ENCODE results near the gene BMP10. TPM values are rescaled to one million over a fixed set of nuclear protein-coding genes. Genes with fewer than 3 reads are reported as not detected.
A peak's percentile ranks its signal among the peaks of the same experiment; 100 is the strongest.

BMP10 gene
- total and polyA plus RNA-seq, 12 donors, result not detected

DNA sequence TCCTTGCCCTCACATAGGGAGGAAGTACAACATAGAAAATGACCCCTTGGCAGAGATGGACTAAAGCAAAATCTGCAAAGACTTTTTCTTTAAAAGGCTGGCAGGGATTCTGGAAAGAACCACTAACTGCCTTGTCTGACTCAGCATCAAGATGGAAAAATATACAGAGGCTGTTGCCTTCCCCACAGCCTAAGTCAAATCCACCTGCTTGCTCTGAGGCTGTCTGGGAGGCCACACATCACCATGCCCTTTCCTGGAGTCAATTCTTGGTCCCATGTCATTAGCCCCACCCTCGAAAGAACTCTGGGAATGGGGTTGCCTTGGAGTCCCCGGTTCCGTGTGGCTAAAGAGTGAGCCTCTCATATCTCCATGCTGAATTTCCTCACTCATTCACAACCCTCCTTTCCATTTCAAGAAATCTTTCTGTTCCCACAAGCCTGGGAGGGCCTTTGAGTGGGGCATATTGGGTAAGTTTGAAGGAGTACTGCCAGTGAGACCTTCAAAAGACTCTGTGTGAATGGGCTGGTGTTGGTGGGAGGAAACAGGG is 39.4 kb downstream of the BMP10 start:
- 44 to 56% (median 50%) methylated on average over 3 of the region's 3 CpGs for WGBS, 4 donors
- intact Hi-C loops (cut with DNase I), result loop anchor here in 1 of 2 donors (10.0 kb wide), 1 partner anchor 83 kb away; no protein-coding TSS in a partner anchor
- no peaks in the 10 kb centered on the region for H3K9me3 ChIP-seq (replicated peaks in 1 of 3)
- no peaks in the 10 kb centered on the region for H3K27me3 ChIP-seq
- no peak overlapping the region for H3K4me3 ChIP-seq
- DNase-seq, result peak in 2 of 7 donors; percentile 30 to 65
- peaks cover 37 to 50% of the 10 kb centered on the region in 2 donors for H3K4me1 ChIP-seq (replicated peaks in 1 of 2)
- peak overlapping the region; percentile 28 to 95 (median 83) for H3K27ac ChIP-seq
- H3K36me3 ChIP-seq (replicated peaks in 1 of 2), result no peaks in the 10 kb centered on the region
- no peak for TF ChIP-seq POLR2A (IDR thresholded peaks at IDR 0.05)
- TF ChIP-seq, protein P1, sequence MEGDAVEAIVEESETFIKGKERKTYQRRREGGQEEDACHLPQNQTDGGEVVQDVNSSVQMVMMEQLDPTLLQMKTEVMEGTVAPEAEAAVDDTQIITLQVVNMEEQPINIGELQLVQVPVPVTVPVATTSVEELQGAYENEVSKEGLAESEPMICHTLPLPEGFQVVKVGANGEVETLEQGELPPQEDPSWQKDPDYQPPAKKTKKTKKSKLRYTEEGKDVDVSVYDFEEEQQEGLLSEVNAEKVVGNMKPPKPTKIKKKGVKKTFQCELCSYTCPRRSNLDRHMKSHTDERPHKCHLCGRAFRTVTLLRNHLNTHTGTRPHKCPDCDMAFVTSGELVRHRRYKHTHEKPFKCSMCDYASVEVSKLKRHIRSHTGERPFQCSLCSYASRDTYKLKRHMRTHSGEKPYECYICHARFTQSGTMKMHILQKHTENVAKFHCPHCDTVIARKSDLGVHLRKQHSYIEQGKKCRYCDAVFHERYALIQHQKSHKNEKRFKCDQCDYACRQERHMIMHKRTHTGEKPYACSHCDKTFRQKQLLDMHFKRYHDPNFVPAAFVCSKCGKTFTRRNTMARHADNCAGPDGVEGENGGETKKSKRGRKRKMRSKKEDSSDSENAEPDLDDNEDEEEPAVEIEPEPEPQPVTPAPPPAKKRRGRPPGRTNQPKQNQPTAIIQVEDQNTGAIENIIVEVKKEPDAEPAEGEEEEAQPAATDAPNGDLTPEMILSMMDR (IDR thresholded peaks at IDR 0.05), result no peak

GRCh38 chr2:68829749-68830148 is 41.4 kb downstream of the BMP10 start:
- Histone ChIP-seq H3K36me3 (replicated peaks in 1 of 2) (peaks cover 0 to 5% of the 10 kb centered on the region in 2 donors), H3K27ac (peak overlapping the region; percentile 40 to 94 (median 86)), H3K9me3 (replicated peaks in 1 of 3) (no peaks in the 10 kb centered on the region), H3K4me3 (peak overlapping the region in 1 of 4 donors; percentile 3), H3K27me3 (no peaks in the 10 kb centered on the region), H3K4me1 (replicated peaks in 1 of 2) (peaks cover 37 to 50% of the 10 kb centered on the region in 2 donors)
- WGBS, 4 donors, result 41 to 66% (median 51%) methylated on average over 2 of the region's 2 CpGs
- TF ChIP-seq, protein P1 (IDR thresholded peaks at IDR 0.05), result no peak
- TF ChIP-seq POLR2A (IDR thresholded peaks at IDR 0.05), result no peak
- intact Hi-C loops (cut with DNase I), result loop anchor here in 1 of 2 donors (10.0 kb wide), 1 partner anchor 85 kb away; no protein-coding TSS in a partner anchor
- no peak for DNase-seq

GRCh38 chr2:68828887-68829708 is 42.1 kb downstream of the BMP10 start:
- intact Hi-C loops (cut with DNase I), result no loop called here

DNA sequence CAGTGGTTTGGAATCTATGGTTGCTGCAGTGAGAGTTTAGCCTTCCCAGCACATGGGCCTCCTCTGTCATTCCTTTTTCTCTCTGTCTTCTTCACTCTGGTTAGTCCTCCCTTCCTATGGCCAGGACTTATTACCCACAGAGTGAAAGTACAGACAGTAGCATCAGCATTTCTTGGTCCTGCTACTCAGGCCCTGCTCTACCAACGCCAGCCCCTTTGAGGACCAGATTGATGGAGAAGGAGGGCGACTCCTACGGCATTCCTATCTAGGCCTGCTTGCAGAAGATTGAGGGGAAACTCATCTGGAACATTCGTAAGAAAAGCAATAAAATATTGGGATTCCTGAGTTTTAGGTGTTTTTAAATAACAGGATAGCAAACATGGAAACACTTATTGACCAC is 43.5 kb downstream of the BMP10 start:
- Histone ChIP-seq H3K27ac (peak overlapping the region in 2 of 5 donors; percentile 92 to 94), H3K4me3 (no peak overlapping the region), H3K36me3 (replicated peaks in 1 of 2) (peaks cover 0 to 17% of the 10 kb centered on the region in 2 donors), H3K9me3 (replicated peaks in 1 of 3) (no peaks in the 10 kb centered on the region), H3K27me3 (no peaks in the 10 kb centered on the region), H3K4me1 (replicated peaks in 1 of 2) (peaks cover 36 to 46% of the 10 kb centered on the region in 2 donors)
- TF ChIP-seq, protein P1 (IDR thresholded peaks at IDR 0.05), result no peak
- TF ChIP-seq POLR2A (IDR thresholded peaks at IDR 0.05), result no peak
- intact Hi-C loops (cut with DNase I), result no loop called here
- DNase-seq, result no peak
- WGBS, 4 donors, result 73 to 98% (median 93%) methylated on average over 4 of the region's 4 CpGs

More at GRCh38 chr2:68828887-68829708, 42.1 kb downstream of the BMP10 start:
- Histone ChIP-seq H3K27me3 (no peaks in the 10 kb centered on the region), H3K27ac (peak overlapping the region; percentile 40 to 94 (median 86)), H3K4me1 (replicated peaks in 1 of 2) (peaks cover 37 to 50% of the 10 kb centered on the region in 2 donors), H3K9me3 (replicated peaks in 1 of 3) (no peaks in the 10 kb centered on the region), H3K36me3 (replicated peaks in 1 of 2) (peaks cover 0 to 5% of the 10 kb centered on the region in 2 donors), H3K4me3 (peak overlapping the region in 1 of 4 donors; percentile 3)
- TF ChIP-seq, protein P1 (IDR thresholded peaks at IDR 0.05), result peak in 3 of 6 experiments; percentile 10 to 50 (median 26)
- peak in 1 of 2 donors; percentile 16 for TF ChIP-seq POLR2A (IDR thresholded peaks at IDR 0.05)
- peak; percentile 96 to 99 (median 99) for DNase-seq
- WGBS, 4 donors, result 1 to 4% (median 2%) methylated on average over 10 of the region's 10 CpGs

All from adrenal gland (tissue), 12 donors.